Neural cell (in vitro differentiated cells): ENCODE data around the gene TRUB1.

ENCODE experiments used
- CTCF ChIP-seq: fragments of 450-650 bp; IDR thresholded peaks from 2 replicates; pipeline ENCODE4 v1.5.1; 2014; ENCODE audit warnings: antibody characterized with exemption, mild to moderate bottlenecking, moderate library complexity; ENCODE audit not compliant: poor library complexity, severe bottlenecking
- EZH2 ChIP-seq: fragments of 200-600, 300-800 bp; shearing (Covaris generic), sonication (generic); IDR thresholded peaks from 2 replicates; pipeline ENCODE4 v1.6.1; 2014; ENCODE audit warnings: antibody characterized with exemption, low read length, borderline replicate concordance, mild to moderate bottlenecking; ENCODE audit not compliant: insufficient read depth, poor library complexity, severe bottlenecking
- MXI1 ChIP-seq: fragments of 450-650 bp; conservative IDR thresholded peaks from 2 replicates; pipeline ENCODE4 v1.6.1; 2014; ENCODE audit warnings: antibody characterized with exemption, mild to moderate bottlenecking; ENCODE audit not compliant: poor library complexity, severe bottlenecking
- POLR2AphosphoS5 ChIP-seq: IDR thresholded peaks from 2 replicates; pipeline ENCODE4 v1.6.1; 2012
- TF ChIP-seq, protein P1 (sequence below): IDR thresholded peaks from 2 replicates; pipeline ENCODE4 v1.6.1; 2012; ENCODE audit warnings: borderline replicate concordance

- TF ChIP-seq CTCF (no peak), POLR2AphosphoS5 (no peak), EZH2 (no peak), MXI1 (no peak)
- TF ChIP-seq, protein P1, sequence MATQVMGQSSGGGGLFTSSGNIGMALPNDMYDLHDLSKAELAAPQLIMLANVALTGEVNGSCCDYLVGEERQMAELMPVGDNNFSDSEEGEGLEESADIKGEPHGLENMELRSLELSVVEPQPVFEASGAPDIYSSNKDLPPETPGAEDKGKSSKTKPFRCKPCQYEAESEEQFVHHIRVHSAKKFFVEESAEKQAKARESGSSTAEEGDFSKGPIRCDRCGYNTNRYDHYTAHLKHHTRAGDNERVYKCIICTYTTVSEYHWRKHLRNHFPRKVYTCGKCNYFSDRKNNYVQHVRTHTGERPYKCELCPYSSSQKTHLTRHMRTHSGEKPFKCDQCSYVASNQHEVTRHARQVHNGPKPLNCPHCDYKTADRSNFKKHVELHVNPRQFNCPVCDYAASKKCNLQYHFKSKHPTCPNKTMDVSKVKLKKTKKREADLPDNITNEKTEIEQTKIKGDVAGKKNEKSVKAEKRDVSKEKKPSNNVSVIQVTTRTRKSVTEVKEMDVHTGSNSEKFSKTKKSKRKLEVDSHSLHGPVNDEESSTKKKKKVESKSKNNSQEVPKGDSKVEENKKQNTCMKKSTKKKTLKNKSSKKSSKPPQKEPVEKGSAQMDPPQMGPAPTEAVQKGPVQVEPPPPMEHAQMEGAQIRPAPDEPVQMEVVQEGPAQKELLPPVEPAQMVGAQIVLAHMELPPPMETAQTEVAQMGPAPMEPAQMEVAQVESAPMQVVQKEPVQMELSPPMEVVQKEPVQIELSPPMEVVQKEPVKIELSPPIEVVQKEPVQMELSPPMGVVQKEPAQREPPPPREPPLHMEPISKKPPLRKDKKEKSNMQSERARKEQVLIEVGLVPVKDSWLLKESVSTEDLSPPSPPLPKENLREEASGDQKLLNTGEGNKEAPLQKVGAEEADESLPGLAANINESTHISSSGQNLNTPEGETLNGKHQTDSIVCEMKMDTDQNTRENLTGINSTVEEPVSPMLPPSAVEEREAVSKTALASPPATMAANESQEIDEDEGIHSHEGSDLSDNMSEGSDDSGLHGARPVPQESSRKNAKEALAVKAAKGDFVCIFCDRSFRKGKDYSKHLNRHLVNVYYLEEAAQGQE, result no peak
Observed at GRCh38 chr10:114931072-114931679, 6.8 kb upstream of the TRUB1 start.
